NCI-H1930 (cell line): Measurements from ENCODE around the gene ERBB3.
"Not testable (repeated sequence)": the region's sequence is repeated elsewhere in the genome, so short reads cannot be mapped to it uniquely, and the experiment has no call there.

Experiments used
- DNase-seq, 2 experiments: peaks; one replicate each; lab custom pipeline; 2025; lab: John Stamatoyannopoulos, UW

Gene ERBB3

DNA sequence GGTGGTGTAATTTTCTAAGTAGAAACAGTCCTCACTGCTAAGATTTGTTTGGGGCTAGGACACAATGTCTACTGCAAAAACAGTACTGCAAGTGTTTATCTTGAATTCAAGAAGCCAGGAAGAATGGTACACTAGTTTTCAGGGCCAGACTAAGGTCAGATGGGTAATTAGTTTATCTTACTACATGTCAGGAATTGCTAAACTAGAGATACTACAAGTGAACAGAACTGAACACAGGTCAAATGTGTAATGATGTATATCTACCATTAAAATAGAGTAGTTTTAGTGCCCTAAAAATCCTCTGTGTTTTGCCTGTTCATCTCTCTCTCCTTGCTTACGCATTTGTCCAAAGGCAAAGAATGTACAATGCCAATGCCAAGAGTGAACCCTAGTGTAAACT is 34.1 kb downstream of the ERBB3 start:
- no peak for DNase-seq

DNA sequence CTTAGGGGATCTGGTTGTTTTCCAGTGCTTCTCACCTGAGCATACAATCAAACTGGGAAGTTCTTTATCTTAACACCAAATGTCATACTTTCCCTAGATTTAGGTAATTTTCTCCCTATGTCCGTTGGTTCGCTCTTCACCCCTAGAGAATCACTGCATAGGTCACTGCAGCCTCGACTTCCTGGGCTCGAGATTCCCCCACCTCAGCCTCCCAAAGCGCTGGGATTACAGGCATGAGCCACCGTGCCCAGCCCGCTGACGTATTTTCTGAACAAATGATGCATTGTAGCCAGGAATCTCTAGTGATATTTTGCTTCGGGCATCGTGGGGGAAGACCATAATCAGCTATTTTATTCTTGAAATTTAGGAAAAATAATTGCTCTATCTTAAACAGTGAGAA is 35.4 kb downstream of the ERBB3 start:
- DNase-seq: no peak

DNA sequence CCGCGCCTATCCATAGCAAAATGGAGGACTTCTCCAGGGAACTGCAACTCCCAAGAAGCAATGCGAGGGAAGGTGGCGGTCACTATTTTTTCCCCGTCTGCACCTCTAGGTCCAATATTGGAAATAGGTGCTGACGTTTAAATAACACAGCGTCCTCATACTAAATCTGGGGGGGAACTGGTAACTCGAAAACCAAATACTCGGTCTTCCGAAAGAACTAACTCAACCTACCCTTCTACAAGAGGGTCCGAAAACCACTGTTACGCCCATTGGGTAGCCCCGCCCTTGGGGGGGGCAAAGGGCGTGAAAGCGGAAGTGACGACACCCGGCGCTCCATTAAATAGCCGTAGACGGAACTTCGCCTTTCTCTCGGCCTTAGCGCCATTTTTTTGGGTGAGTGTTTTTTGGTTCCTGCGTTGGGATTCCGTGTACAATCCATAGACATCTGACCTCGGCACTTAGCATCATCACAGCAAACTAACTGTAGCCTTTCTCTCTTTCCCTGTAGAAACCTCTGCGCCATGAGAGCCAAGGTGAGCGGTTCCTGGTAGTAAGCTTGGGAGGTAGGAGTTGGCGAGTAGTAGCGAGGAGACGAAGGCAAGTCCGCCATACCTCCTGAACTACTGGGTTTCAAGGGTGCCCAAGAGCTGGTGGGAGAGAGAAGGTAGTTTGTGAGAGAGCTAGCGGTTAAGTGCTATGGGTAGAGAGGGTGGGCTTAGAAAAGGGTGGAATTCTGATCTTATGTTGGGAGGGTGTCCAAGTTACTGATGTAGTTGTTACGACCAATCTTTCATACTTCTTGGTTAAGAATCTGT is 36.5 kb downstream of the ERBB3 start, which contains the start of gene RPL41:
Gene RPL41, plus strand, starts transcription at position 367 of the 815 bp plus-strand sequence.
- peak; percentile 90 to 95 for DNase-seq

DNA sequence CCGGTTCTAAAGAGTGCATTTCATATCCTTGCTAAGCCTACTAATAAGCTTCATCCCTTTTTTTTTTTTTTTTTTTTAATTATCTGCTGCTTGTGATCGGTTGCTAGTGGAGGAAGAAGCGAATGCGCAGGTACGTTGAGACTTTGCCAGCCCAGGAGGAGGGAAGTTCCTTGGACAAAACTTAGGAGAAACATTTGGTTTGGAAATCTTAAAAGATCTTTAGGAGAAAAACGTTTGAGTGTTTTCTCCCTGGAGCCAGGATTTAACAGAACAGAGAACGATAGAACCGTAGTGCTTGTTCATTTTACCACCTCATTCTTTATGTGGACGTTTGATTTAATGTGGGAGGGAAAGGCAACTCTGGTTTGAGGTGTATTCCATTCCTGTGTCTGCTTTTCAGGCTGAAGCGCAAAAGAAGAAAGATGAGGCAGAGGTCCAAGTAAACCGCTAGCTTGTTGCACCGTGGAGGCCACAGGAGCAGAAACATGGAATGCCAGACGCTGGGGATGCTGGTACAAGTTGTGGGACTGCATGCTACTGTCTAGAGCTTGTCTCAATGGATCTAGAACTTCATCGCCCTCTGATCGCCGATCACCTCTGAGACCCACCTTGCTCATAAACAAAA is 37.2 kb downstream of the ERBB3 start:
- not testable (repeated sequence) for DNase-seq

DNA sequence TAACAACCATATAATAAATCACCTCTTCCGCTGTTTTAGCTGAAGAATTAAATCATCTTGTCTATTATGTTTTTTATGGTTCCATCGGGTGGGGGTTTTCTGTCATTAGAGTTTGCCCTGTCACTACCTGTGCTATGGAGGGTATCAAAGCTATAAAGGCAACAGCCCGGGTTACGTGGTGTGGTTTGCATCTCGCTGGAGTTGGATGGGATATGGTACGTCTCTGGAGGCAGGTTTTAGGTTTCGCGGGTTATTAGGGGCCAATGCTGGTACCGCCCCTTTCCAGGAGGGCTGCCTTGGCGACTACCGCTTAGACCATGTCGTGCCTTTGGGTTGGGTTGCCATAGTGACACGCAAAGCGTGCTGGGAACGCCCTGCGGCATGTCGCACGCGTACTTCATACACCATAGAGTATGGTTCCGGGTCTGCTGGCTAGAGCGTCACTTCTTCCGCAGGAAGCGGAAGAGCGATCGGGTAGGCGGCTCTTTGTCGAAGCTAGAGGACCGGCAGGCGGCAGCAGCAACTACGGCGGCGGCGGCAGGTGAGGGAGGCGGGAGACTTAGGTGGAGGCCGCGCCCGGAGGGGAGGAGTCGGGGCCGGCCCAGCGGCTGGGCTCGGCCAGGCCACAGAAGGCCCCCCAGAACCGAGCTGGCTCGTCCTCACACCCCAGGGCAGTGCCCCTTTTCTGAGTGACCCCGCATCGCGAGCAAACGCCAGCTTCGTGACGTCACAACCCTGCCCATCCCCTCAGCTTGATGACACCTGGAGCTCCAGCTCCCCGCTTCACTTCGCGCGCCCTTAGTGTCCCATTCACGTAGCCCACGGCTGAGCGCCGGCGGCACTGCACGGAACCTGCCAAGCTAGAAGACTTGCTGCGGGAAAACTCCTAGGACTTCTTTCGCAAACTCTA is 38.1 kb downstream of the ERBB3 start, which contains the start of gene ZC3H10:
Gene ZC3H10, plus strand, starts transcription at position 489 of the 910 bp plus-strand sequence. CDS start 2,297 bp downstream, outside the sequence.
- peak; percentile 98 for DNase-seq

DNA sequence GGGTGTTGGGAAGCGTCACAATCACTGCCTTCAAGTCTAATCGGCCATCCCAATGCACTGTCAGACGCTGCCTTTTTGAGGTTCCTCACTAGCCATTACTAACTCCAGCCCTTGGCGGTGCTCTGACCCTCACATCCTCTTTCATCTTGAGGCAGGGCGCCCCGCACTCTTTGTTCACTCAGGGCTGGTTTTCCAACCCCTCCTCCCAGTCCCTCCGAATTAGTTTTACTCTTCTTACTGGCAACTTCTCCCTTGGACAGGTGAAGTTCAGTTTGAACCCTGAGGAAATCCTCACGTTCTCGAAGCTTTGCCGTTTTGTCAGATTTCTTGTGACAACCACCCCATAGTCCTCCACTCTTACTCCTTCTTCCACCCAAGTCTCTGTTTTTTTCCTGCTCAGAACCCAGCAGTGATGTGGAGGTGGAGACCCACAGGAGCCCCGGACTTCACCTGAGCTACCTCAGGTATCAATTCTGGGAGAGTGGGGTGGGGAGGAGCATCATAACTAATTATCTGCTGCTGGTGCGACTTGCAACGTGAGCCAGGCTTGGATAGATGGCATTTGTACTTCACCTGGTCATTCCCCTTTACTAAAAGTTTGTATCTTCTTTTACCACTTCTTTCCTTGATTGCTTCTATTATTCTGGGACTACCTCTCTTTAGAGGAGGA is 38.9 kb downstream of the ERBB3 start:
- no peak for DNase-seq

DNA sequence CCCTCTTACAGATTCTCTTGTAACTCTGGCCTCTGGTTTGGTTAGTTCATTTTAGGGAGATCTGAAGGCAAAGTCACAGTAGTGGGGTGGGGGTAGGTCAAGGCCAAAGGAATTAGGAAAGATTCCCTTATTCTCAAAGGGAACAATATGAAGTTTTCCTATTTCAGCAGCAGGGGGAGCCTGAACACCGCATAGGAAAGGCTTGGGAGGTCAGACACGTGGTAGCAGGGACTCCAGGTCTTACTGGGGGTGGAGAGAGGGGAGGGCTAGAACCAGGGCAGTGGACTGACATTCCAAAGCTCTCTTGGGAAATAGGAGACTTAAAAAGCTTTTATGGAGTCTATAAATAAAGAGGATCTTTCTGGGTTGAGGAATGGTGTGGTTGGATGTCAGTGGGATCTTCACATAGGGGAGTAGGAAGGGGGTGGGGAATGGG is 39.4 kb downstream of the ERBB3 start:
- DNase-seq: peak; percentile 55 to 71

DNA sequence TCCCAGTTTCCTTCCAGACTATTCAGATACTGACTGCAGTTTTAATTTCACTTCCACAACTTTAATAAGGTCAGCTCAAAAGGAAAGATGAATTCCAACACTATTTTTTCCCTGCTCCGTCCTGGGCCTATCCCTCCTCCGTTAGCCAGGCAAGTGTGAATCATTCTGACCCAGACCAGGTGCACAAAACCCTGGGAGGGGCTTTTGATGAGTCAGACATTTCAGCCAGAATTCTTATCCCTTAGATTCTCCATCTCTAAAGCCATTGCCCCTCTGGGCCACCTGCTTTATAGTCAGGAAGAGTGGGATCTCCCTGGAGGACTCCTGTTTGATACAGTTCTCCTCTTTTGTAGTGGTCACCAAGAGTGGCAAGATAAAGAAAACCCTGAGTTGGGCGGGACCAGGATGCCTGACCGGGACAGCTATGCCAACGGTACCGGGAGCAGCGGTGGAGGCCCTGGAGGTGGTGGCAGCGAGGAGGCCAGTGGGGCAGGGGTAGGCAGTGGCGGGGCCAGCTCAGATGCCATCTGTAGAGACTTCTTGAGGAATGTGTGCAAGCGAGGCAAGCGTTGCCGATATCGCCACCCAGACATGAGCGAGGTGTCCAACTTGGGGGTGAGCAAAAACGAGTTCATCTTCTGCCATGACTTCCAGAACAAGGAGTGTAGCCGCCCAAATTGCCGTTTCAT is 40.3 kb downstream of the ERBB3 start:
- no peak for DNase-seq

DNA sequence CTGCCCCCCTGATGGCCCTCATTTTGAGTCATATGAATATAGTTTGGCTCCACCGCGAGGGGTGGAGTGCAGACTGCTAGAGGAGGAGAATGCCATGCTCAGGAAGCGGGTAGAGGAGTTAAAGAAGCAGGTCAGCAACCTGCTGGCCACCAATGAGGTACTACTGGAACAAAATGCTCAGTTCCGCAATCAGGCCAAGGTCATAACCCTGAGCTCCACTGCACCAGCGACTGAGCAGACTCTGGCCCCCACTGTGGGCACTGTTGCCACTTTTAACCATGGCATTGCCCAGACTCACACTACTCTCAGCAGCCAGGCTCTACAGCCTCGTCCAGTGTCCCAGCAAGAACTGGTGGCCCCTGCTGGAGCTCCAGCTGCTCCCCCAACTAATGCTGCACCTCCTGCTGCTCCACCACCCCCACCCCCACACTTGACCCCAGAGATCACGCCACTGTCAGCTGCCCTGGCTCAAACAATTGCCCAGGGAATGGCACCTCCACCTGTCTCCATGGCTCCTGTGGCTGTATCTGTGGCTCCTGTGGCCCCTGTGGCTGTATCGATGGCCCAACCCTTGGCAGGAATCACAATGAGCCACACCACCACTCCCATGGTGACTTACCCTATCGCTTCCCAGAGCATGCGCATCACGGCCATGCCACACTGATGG is 41.4 kb downstream of the ERBB3 start:
- no peak for DNase-seq

DNA sequence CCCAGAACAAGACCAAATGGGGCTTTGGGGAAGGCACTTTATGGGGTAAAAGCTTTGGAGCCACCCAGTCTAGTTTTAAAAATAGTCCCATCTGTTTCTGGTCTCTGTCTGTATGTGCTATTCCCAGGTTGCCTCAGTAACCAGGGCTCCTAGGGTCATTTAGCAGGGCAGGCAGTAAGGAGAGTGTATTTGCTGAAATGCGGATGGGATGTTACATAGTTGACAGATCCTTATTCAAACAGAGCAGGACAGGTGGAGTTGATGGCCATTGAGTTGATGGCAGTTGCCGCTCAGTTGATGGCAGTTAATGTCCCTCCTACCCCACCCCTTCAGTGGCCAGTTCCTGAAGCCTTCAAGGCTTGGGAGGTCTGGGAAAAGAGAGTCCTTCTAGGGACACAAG is 42.7 kb downstream of the ERBB3 start:
- DNase-seq: no peak

DNA sequence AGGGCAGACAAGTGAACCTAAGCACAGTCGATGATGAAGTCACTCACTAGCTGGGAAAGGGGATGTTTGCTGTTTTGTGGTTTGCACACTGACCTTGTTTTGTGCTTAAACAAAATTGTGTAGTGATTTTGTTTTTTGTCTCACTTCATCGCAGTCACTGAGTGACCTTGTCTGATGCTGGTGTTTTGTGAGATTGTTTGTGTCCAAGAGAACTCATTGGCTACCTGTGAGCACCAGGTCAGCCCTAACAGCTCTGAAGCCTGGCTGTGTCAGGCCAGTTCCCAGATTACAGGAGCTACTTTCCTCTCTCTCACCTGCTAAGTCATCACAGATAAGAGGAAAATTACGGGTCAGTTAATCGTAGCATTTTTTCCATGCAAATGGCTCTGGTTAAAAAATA is 44.2 kb downstream of the ERBB3 start:
- no peak for DNase-seq

DNA sequence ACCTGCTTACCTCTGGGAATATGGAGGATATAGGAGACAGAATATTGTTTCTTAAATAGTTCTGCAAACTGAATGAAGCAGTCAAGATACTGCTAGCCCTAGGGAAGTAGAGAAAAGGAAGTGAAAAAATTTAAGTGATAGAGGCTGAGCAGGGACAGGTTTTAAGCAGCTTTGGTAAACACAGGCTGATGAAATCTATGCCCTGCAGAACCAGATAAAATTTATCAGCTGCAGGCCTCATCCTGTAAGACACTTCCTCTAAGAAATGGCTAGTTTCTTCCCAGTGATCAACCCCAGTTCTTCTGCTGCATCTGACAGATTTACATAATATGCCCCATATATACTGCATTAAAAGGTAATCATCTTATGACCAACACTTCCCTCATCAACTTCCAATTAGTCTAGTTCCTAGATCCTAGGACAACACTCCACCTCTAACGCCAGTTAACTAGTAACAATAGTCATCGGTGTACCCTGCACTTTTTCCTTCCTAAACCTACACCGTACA is 46.8 kb downstream of the ERBB3 start:
- no peak for DNase-seq

DNA sequence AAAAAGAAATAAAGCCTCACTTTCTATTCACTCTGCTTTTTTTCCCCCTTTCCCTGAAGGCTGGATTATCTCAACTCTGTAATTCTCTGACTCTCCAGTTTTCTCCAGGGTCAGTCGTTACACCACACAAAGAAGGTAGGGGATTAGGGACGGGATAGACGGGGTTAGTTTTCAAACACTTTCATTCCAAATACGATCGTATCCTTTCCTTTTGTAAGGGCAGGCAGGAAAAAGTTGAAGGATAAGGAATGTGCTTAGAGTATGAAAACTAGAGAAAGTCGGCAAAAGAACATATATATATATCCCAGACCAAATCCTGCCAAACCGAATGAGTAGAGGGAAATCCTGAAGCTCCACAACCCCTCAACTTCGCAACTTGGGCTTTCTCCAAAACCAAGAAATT is 47.5 kb downstream of the ERBB3 start:
- DNase-seq: no peak

DNA sequence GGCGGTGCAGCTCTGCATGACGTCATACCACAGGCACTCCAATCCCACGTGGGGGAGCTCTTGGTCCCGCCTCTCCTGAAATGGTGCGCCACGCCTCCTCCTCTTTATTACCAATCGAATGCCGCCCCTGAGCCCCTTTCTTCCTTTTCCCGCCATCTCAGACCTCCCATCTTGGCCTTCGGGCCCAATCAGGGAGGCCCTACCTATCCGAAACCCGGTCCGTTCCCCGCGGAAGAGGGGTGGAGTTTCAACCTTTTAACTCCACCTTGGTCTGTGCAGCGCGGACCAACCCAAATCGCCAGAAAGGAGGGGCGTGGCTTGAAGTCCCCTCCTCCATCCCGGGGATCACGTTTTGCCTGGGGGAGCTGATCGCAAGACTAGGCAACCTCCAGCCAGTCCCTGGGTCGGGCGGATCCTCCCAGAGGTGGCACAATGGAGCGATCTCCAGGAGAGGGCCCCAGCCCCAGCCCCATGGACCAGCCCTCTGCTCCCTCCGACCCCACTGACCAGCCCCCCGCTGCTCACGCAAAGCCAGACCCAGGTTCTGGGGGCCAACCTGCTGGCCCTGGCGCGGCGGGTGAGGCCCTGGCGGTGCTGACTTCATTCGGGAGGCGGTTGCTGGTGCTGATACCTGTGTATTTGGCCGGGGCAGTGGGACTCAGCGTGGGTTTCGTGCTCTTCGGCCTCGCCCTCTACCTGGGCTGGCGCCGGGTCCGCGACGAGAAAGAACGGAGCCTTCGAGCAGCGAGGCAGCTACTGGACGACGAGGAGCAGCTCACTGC is 48.1 kb downstream of the ERBB3 start, which contains the start of gene ESYT1:
Gene ESYT1, plus strand, starts transcription at position 380 of the 782 bp plus-strand sequence. Its CDS starts 53 bp downstream, at position 433.
- DNase-seq: peak; percentile 96 to 98

DNA sequence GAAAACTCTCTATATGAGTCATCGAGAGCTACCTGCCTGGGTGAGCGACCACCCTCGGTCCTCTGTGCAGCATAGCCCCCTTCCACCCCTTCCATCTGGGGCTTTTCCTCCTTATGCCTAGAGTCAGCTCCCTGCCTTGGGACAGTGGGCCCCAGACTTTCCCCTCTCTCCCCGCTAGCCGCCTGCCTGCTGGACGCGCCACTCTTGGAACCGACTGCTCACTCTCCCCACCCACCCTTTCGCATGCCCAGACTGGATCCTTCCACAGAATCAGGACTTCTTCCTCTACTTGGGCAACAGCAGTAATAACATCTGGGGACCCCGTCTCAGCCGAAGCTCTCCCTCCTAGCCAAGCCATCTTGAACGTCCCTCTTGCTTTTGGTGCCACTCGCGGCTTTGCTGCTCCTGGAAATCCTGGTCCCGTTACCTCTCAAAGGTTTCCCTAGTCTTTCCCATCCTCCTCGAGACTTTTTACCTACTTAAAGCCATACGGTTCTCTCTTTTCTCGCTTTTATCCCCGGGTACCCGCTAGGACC is 48.8 kb downstream of the ERBB3 start:
- no peak for DNase-seq

DNA sequence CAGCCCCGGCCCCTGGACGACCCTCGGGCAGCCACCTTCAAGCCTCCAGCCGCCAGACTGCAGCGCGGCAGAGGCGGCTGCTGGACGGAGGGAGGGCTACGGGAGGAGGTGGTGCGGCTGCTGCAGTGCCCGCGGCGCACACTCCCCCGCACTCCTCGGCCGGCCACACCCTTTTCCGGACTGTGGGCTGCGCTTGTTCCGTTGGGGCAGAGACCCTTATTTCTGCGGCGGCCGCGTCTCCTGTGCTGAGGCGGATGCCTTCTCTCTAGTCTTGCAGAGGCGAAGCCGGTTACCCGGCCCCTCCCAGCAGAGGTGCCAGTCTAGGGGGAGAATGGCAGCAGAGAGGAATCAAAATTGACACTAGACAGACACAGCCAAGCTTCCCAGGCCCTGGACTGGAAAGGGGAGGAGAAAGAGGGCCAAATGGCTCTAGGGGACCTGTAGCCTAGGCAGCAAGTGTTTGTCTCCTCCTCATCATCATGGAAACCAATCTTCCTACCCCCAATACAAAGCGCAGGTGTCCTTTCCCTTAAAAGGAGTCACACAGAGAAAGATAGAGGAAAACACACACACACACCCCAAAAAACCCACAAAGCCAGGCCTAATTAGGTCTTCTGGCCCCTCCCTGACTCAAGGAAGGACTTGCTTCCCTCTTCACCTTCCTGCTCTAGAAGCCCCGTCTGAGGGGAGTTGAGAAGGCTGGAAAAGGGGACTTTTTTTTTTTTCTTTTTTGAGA is 49.4 kb downstream of the ERBB3 start:
- DNase-seq: no peak

DNA sequence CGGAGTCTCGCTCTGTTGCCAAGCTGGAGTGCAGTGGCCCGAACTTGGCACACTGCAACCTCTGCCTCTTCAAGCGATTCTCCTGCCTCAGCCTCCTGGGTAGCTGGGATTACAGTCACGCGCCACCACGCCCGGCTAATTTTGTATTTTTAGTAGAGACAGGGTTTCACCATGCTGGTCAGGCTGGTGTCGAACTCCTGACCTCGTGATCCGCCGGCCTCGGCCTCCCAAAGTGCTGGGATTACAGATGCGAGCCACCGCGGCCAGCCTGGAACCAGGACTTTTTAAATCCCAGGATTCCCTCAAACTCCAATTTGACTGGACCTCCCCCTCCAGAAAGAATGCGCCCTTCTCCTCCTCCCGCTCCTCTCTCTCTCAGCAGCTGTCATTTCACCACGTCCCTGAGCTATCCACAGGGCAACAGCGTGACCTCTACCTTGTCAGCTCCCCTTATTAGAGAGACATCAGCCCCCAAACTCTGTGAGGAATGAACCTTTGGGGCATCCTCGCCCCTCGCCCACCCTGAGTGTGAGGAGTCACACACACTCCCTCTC is 50.1 kb downstream of the ERBB3 start:
- no peak for DNase-seq

DNA sequence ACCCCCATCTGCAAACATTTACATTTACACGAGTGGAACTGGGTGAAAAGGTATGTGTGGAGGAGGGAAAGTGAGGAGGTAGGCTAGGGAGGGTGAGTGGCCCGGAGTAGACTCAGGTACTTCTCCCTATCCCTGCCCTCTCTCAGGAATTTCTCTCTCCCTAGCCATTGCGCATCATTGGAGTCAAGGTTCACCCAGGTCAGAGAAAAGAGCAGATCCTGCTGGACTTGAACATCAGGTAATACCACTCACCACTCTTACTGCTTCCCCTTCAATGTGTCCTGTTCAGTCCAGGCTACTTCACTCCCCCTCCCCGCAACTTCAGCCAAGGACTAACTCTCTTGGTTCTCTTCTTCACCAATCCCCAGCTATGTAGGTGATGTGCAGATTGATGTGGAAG is 50.9 kb downstream of the ERBB3 start:
- DNase-seq: no peak
